AG09309 (cell line): ENCODE data around the gene CRAMP1.
"Not testable (repeated sequence)": the region's sequence is repeated elsewhere in the genome, so short reads cannot be mapped to it uniquely, and the experiment has no call there.

Source experiments
- DNase-seq: peaks from one replicate; pipeline ENCODE4 v3.0.0-alpha.2; 2010; ENCODE audit warnings: low read depth
- H3K4me3 ChIP-seq: 2 replicates; pipeline ENCODE4 v1.5.1; 2011; ENCODE audit warnings: mild to moderate bottlenecking, low read depth, low read length, moderate library complexity; ENCODE audit not compliant: control insufficient read depth
- TF ChIP-seq, protein P1 (sequence below): IDR thresholded peaks from 2 replicates; pipeline ENCODE4 v1.5.1; 2011; ENCODE audit warnings: mild to moderate bottlenecking, low read depth, low read length, inconsistent platforms; ENCODE audit not compliant: insufficient read depth, control insufficient read depth; ENCODE audit errors: missing control alignments

Gene CRAMP1

DNA sequence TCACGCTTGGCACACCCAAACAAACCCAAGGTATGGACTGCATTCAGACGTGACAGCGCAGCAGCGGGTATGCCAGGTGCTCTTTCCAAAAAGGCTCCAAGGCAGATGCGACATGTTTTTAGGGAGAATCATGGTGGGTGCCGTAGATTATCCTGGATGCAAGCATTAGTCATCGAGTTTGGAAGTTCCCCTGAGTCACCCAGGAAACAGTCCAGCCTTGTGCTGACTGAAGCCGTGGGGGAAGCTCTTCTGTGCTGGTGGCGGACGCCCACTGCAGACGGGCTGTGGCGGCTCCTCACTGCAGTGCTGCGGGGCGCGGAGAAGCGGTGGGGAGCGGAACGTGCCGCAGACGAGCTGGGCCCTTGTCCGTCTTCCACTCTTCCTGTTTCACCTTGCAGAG lies 79.8 kb downstream of the CRAMP1 start:
- TF ChIP-seq, protein P1, sequence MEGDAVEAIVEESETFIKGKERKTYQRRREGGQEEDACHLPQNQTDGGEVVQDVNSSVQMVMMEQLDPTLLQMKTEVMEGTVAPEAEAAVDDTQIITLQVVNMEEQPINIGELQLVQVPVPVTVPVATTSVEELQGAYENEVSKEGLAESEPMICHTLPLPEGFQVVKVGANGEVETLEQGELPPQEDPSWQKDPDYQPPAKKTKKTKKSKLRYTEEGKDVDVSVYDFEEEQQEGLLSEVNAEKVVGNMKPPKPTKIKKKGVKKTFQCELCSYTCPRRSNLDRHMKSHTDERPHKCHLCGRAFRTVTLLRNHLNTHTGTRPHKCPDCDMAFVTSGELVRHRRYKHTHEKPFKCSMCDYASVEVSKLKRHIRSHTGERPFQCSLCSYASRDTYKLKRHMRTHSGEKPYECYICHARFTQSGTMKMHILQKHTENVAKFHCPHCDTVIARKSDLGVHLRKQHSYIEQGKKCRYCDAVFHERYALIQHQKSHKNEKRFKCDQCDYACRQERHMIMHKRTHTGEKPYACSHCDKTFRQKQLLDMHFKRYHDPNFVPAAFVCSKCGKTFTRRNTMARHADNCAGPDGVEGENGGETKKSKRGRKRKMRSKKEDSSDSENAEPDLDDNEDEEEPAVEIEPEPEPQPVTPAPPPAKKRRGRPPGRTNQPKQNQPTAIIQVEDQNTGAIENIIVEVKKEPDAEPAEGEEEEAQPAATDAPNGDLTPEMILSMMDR, result no peak
- DNase-seq, result no peak
- no peak overlapping the region for H3K4me3 ChIP-seq

DNA sequence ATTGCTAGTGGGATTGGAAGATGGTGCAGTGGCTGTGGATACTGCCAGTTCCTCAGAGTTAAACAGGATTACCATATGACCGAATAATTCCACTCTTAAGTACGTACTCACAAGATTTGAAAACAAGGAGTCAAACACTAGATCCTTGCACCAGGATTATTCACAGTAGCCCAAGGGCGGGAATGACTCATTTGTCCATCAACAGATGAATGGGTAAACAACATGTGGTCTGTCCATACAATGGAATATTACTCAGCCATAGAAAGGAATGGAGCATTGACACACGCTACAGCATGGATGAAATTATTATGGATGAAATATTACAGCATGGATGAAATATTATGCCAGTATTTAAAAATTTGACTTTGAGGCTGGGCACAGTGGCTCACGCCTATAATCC lies 84.7 kb downstream of the CRAMP1 start:
- DNase-seq, result no peak
- TF ChIP-seq, protein P1, result no peak
- no peak overlapping the region for H3K4me3 ChIP-seq

DNA sequence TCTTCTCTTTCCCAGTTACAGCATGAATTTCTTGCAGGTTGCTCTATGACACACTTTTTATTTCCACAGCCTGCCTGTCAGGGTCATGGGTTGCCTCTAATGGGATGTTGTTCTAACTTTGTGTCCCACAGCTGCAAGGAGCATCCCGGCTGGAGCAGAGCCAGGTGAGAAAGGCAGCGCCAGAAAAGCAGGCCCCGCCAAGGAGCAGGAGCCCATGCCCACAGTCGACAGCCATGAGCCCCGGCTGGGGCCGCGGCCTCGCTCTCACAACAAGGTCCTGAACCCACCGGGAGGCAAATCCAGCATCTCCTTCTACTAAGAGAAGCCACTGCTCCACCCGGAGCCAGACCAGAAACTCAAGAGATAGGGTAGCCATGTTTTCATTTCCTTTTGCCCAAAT lies 86.5 kb downstream of the CRAMP1 start:
- no peak for DNase-seq
- no peak overlapping the region for H3K4me3 ChIP-seq
- TF ChIP-seq, protein P1, result no peak

DNA sequence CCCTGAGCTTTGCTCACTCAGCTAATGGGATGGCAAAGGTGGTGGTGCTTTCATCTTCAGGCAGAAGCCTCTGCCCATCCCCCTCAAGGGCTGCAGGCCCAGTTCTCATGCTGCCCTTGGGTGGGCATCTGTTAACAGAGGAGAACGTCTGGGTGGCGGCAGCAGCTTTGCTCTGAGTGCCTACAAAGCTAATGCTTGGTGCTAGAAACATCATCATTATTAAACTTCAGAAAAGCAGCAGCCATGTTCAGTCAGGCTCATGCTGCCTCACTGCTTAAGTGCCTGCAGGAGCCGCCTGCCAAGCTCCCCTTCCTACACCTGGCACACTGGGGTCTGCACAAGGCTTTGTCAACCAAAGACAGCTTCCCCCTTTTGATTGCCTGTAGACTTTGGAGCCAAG lies 88.1 kb downstream of the CRAMP1 start:
- no peak for DNase-seq
- TF ChIP-seq, protein P1, result no peak
- H3K4me3 ChIP-seq, result no peak overlapping the region

DNA sequence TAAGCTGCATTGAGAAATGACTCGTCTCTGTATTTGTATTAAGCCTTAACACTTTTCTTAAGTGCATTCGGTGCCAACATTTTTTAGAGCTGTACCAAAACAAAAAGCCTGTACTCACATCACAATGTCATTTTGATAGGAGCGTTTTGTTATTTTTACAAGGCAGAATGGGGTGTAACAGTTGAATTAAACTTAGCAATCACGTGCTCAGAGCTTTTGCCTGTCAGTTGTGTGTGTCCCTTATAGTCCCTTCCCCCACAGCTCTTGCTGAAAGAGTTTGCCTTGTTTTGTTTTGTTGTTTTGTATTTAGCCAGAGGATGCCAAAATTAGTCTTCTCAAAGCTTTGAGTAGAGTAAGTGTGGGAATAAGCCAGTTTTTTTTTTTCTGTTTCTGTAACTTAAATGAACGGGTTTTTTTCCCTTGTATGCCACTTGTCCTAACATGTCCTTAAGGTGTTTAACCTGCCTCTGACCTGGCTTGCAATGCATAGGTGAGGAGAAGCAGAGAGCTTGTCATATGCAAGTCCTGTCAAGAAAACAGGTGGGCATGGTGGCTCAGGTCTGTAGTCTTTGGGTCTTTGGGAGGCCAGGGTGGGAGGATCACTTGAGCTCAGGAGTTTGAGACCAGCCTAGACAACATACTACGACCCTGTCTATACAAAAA lies 89.2 kb downstream of the CRAMP1 start:
- TF ChIP-seq, protein P1, result no peak
- DNase-seq, result no peak
- no peak overlapping the region for H3K4me3 ChIP-seq

DNA sequence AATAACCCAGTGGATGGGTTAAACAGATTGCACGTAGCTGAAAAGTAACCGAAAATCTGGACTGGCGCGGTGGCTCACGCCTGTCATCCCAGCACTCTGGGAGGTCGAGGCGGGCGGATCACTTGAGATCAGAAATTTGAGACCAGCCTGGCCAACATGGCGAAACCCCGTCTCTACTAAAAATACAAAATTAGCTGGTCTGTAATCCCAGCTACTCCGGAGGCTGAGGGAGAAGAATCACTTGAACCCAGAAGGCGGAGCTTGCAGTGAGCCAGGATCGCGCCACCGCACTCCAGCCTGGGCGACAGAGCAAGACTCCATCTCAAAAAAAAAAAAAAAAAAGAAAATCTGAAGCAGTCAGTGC lies 93.1 kb downstream of the CRAMP1 start:
- DNase-seq, result not testable (repeated sequence)
- H3K4me3 ChIP-seq, result peak overlapping the region; percentile 96

DNA sequence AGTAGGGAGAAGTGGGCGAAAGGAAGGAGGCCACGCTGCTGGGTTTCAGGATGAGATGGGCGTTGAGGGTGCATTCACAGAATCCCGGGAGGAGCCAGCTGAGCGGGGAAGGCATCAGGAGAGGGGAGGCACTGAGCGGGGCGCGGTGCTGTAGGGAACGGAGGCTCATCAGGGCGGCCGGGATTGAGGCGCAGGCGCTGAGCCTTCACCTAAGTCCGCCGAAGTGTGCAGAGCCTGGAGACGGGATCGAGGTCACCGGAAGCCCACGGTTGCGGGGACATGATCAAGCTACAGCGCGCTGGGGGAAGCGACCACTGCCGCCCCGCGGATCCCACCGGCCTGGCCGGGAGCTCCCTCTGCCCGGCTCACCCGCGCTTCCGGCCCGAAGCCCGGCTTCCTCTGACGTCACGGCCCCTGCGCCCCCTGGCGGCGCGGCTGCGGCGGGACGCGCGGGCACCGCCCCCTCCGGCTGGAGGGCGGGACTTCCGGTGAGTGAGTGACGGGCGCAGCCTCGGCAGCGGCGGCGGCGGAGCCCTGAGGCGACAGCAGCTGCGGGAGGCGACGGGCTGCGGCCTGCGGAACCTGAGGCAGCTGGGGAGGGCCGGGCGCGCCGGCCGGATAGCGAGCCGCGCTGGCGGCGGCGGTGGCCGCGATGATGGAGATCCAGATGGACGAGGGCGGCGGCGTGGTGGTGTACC lies 93.7 kb downstream of the CRAMP1 start, which contains the start of gene MAPK8IP3:
Gene MAPK8IP3 (plus strand): TSS at position 508 of the 698 bp plus-strand sequence. CDS start 145 bp downstream, at position 653.
- DNase-seq, result peak; percentile 31
- TF ChIP-seq, protein P1, result peak; percentile 53
- H3K4me3 ChIP-seq, result peak within 1 kb of the TSS; percentile 96
